GM21515 (cell line): ENCODE data around the gene UFC1.

Source experiments
- ATAC-seq: cut with Tn5 transposase; IDR thresholded peaks from one replicate; pipeline ENCODE4 v1.9.1; 2021; ENCODE audit not compliant: unreplicated experiment

The UFC1 gene

DNA sequence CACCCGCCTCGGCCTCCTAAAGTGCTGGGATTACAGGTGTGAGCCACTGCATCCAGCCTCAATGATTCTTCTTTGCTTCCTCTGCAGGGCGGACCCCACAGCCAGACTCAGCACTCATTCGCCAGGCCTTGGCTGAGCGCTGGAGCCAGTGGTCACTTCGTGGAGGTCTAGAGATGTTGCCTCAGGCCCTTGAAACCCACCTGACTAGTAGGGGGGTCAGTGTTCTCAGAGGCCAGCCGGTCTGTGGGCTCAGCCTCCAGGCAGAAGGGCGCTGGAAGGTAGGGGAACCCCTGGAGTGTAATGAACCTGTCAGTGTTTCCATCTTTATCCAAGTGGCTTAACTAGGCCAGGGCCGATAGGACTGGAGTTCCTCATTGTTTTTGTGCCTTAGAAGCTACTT lies 15.1 kb downstream of the UFC1 start:
- no peak for ATAC-seq

DNA sequence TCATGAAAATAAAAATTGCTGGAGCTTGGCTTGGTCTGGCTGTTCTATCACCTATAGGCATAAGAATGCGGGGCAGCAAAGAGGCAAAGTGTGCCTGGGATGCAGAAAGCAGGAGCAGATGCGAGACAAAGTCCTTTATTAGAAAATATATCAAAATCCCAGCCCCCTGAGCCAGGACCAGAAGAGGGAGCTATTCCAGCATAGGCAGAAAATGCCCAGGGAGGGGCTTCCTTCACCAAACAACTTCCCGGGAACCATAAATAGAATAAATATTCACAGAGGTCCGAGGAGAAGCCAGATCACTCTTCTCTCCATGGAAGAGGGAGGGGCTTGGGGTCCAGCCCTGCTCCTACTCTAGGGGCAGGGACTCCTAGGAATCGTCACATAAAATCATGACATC lies 17.4 kb downstream of the UFC1 start:
- ATAC-seq, result no peak

DNA sequence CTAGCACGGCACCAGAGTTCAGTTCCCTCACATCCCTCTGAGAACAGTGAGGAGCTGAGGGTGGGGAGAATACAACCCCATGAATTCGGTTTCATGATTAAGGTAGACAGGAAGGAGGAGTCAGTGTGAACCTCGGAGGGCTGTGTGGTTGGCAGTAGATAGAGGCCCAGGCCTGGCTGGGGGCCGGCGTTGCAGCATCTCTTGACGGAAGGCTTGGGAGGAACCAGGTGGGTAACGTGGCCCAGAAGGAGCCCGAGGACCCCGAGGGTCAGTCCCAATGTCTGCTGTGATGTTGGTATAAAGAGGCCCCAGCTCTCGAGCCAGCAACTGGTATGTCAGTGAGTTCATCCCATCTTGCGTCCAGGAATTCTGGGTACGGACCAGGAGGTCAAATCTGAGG lies 17.9 kb downstream of the UFC1 start:
- no peak for ATAC-seq

GRCh38 chr1:161172349-161172748 lies 18.6 kb downstream of the UFC1 start:
- no peak for ATAC-seq

- no peak for ATAC-seq
These were observed 19.1 kb downstream of the UFC1 start for GRCh38 chr1:161172776-161173376.

- ATAC-seq, result no peak
These were observed 19.9 kb downstream of the UFC1 start for GRCh38 chr1:161173711-161174110.

DNA sequence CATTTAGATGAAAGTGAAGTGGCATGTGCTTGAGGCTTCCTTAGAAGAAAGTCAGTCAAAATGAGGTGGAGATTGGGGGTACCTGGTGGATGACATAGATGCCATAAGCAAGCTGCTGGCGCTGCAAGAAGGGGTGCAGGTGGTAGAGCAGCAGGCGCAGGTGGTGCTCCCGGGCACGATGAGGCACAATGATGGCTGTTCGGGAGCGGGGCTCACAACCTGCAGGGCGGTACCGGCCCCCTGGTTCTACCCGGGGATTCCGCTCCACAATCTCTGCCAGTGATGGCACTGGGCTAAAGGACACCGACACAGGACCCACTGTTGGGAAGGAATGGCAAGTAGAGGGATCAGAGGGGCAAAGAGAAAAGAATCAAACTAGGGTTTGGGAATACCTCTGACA lies 21.1 kb downstream of the UFC1 start:
- no peak for ATAC-seq

- no peak for ATAC-seq
These were observed 22.1 kb downstream of the UFC1 start for GRCh38 chr1:161175771-161176453.

- peak; percentile 2 for ATAC-seq
These were observed 22.8 kb downstream of the UFC1 start for GRCh38 chr1:161176468-161177111.

DNA sequence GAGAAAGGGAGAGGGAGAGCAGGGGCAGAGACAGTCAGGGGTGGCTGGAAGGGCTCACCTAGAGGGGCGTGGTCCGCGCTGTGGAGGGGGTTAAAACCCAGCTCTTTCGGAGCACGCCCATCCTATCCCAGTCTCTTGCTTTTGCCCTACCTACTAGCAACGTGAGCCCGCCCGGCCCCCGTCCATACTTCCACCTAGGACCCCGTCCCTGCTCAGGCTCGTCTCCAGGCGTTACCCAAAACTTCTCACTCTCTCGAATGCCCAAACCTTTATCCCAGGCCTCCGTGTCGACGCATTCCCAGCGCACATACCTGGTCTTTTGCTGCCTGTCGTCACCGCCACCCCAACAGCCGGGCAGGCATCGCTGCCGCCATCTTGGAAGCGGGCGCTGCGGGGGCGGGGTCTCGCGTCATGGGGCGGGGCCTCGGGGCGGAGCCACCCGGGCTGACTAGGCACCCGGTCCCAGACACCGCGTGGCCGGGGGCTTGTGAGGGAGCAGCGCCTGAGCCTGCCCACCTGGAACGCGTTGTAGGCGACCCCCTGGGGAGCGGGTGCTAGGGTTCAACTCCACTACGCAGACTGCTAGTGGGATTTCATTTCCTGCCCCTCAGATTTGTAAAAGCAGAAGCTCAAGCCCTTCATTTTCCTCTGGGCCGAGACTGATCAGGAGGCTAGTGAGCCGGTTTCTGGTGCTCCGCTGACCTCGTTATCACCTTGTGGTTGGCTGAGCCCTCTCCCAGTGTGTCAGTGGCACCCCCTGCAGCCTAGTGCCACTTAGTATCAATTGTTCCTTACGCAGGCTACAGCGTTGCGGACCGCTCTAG lies 23.5 kb downstream of the UFC1 start, which contains the start of gene B4GALT3:
B4GALT3 (minus strand) TSS at position 396 of the 824 bp plus-strand sequence. CDS start 1,447 bp downstream, outside the sequence.
- peak; percentile 73 for ATAC-seq

- ATAC-seq, result no peak
These were observed 24.1 kb downstream of the UFC1 start for GRCh38 chr1:161177936-161178244.

GRCh38 chr1:161179698-161180097 lies 25.9 kb downstream of the UFC1 start:
- ATAC-seq, result no peak

- ATAC-seq, result no peak
These were observed 26.9 kb downstream of the UFC1 start for GRCh38 chr1:161180639-161181038.

- peak; percentile 38 for ATAC-seq
These were observed 28.4 kb downstream of the UFC1 start for GRCh38 chr1:161182214-161182613.

DNA sequence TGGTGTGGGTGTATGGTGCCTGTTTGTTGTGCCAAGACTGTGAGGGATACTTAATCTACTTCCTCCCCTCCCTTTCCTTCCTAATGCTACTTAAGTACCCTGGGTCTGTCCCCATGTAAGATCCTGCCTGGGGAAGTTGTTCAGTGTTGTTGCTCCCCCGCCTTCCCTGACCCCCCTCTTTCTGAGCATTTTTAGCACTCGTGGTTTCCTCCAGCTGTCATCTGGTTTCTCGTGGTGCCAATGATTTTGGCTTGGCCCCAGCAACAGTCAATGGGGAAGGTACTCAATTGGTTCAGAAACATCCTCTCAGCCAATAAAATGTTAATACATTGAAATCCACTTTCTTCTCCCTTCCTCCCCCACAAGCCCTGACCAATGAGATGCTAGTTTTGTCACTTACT lies 31.5 kb downstream of the UFC1 start:
- peak; percentile 60 for ATAC-seq

GRCh38 chr1:161185732-161186311 lies 32.0 kb downstream of the UFC1 start:
- ATAC-seq, result peak; percentile 23

- no peak for ATAC-seq
These were observed 33.5 kb downstream of the UFC1 start for GRCh38 chr1:161187311-161187710.

DNA sequence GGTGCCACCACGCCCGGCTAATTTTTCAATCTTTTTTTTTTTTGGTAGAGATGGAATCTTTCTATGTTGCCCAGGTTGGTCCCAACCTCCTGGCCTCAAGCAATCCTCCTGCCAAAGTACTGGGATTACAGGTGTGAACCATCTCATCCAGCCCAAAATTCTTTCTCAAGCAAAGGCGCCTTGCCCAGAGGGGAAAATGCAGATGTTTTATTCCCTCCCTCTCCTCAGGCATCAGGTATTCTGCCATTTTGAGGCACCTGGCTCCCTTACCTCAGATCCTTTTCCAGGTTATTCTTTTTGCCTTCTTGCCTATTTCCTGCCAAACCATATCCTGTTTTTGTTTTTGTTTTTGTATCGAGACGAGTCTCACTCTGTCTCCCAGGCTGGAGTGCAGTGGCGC lies 34.6 kb downstream of the UFC1 start:
- ATAC-seq, result no peak

- ATAC-seq, result no peak
These were observed 35.3 kb downstream of the UFC1 start for GRCh38 chr1:161189036-161189435.

GRCh38 chr1:161190962-161191521 lies 37.3 kb downstream of the UFC1 start:
- no peak for ATAC-seq

- ATAC-seq, result no peak
These were observed 38.2 kb downstream of the UFC1 start for GRCh38 chr1:161191971-161192370.
